Renal cortical epithelial cell (primary cell): ENCODE data around the gene MYH15. TPM values are rescaled to one million over a fixed set of nuclear protein-coding genes. Genes with fewer than 3 reads are reported as not detected.
A peak's percentile ranks its signal among the peaks of the same experiment; 100 is the strongest.

Experiments
- DNase-seq: peaks from one replicate; pipeline ENCODE4 v3.0.0-alpha.2; 2011; ENCODE audit warnings: low read depth
- total RNA-seq: library from RNA; depleted of rRNA; stranded (reverse); fragments of >200 nt; gene quantifications from 2 replicates; pipeline ENCODE4 v1.2.3, GENCODE V29; 2014

Gene MYH15
- total RNA-seq, 1 donor from 2014 or later, result 0.05 TPM

- DNase-seq, result peak; percentile 80
These were observed 38.3 kb downstream of the MYH15 start for GRCh38 chr3:108472001-108472591.

- DNase-seq, result no peak
These were observed 39.0 kb downstream of the MYH15 start for GRCh38 chr3:108471426-108471825.

GRCh38 chr3:108469126-108469525 lies 41.3 kb downstream of the MYH15 start:
- no peak for DNase-seq

- no peak for DNase-seq
These were observed 41.8 kb downstream of the MYH15 start for GRCh38 chr3:108468577-108468976.

GRCh38 chr3:108462899-108463298 lies 47.5 kb downstream of the MYH15 start:
- peak; percentile 14 for DNase-seq

DNA sequence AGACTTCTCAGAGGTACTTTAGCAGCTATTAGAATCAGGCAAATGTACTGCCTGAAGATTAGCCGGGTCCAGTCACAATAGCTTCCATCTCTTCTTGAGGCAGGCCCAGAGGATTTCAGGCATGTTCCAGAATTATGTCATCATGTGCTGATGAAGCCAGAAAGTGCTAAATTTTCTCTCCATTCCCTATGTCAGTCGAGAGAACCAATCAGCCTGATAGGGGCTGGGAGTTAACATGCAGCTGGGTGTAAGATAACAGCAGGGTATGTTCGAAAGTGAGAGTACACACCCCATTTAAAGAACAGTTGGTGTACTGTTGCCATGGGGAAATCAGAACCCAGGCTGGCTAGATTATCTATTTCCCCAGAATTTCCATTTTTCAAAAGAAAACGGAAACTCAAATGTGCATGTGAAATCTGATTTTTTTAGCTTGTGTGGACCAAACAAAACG lies 48.7 kb downstream of the MYH15 start:
- DNase-seq, result no peak

DNA sequence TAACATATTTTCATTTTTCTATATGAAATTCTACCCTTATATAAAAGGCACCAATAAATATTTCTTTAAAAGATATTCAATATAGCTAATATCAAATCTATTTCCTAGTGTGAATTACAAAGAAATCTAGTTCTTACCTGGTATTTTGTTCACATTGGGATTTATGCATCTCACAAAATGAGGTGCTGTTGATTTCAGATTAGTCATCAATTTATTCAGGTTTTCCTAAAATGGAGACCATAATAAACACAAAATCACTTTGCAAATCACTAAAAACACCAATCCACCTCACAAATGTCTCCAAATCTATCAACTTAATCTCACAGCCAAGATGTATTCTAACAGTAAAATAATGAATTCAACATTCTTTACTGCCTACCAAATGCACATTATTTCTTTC lies 51.2 kb downstream of the MYH15 start:
- DNase-seq, result no peak

GRCh38 chr3:108455212-108455705 lies 55.1 kb downstream of the MYH15 start:
- DNase-seq, result no peak

- no peak for DNase-seq
These were observed 56.8 kb downstream of the MYH15 start for GRCh38 chr3:108453565-108453964.

DNA sequence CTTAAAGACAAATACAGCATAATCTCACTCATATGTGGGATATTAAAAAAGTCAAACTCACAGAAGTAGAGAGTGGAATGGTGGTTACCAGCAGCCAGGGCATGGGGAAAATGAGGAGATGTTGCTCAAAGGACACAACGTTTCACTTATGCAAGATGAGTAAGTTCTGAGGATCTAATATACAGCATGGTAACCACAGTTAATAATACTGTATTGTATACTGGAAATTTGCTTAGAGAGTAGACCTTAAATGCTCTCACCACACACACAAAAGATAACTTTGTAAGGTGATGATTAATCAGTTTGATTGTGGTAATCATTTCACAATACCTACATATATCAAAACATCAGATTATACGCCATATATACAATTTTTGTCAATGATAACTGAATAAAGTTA lies 60.0 kb downstream of the MYH15 start:
- no peak for DNase-seq

DNA sequence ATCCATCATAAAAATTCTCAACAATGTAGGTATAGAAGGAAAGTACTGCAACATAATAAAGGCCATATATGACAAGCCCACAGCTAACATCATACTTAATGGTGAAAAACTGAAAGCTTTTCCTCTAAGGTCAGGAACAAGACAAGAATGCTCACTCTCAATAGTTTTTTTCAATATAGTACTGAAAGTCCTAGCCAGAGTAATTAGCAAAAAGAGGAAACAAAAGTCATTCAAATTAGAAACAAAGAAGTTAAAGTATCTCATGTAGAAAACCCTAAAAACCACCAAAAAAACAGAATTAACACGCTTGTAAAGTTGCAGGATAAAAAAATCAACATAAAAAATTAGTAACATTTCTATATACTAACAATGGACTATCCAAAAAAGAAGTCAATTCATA lies 61.8 kb downstream of the MYH15 start:
- no peak for DNase-seq

- no peak for DNase-seq
These were observed 63.1 kb downstream of the MYH15 start for GRCh38 chr3:108447096-108447847.

- no peak for DNase-seq
These were observed 68.1 kb downstream of the MYH15 start for GRCh38 chr3:108442281-108442680.

DNA sequence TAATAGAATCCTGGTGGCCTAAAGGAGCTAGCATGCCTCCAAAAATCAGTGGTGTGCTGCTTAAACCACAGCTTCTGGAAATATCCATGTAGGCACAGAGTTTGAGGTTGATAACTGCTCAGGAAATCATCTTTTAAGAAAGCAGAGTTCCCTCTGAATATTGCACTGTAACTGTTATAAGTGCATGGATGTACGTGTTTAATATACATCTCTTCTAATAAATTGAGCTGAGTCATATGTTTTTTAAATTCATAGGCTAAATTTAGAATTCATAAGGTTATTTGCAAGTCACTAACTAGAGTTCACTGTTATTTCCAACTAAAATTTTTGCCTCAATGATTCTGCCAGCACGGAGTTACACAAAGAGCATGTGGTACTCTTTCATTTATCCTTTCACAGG lies 68.9 kb downstream of the MYH15 start:
- no peak for DNase-seq

DNA sequence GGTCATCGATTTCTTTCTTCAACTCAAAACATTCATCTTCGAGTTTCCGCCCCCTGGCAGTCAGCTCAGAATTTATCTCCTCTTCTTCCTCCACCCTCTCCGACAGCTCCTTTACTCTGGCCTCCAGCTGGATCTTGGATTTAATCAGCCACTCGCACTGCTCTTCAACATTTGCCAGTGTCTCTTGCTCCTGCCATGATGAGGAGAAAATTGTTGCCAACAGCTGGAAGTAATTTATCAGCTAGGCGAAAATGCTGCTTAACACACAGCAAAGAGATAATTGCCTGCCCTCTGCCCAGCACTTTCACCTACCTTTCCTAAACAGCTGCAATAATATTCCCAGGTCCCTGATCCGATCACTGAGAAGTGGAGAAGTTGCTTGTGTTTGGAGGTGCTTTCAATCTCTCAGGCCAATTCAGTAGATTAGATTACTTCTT lies 69.3 kb downstream of the MYH15 start:
- no peak for DNase-seq

GRCh38 chr3:108438542-108438941 lies 71.9 kb downstream of the MYH15 start:
- DNase-seq, result no peak

GRCh38 chr3:108437439-108437838 lies 73.0 kb downstream of the MYH15 start:
- DNase-seq, result peak; percentile 26

- no peak for DNase-seq
These were observed 76.5 kb downstream of the MYH15 start for GRCh38 chr3:108433928-108434327.

DNA sequence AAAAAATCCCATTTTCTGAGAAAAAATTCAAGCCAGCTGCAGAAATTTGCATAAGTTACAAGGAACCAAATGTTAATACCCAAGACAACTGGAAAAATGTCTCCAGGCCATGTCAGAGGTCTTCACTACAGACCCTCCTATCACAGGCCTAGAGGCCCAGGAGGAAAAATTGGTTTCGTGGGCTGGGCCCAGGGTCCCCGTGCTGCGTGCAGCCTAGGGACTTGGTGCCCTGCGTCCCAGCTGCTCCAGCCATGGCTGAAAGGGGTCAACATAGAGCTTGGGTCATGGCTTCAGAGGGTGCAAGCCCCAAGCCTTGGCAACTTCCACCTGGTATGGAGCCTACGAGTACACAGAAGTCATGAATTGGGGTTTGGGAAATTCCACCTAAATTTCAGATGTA lies 78.0 kb downstream of the MYH15 start:
- DNase-seq, result no peak

DNA sequence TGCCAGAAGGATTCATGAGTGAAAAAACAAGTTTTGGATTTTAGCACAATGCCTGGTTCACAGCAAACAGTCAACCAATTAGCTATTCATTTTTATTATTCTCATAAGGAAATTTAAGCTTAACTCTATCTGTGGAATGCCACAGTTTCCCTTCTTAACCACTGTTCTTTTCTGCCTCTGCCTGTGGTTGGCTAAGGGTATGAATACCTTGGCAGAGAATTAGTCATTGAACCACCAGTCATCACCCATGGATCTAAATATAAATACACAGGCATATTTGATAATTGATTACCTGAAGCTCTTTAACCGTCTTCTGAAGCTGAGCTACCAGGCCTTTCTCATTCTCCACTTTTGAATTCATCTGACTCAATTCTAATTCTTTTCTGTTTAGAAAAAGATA lies 79.9 kb downstream of the MYH15 start:
- peak; percentile 46 for DNase-seq

- no peak for DNase-seq
These were observed 81.8 kb downstream of the MYH15 start for GRCh38 chr3:108428586-108428985.

DNA sequence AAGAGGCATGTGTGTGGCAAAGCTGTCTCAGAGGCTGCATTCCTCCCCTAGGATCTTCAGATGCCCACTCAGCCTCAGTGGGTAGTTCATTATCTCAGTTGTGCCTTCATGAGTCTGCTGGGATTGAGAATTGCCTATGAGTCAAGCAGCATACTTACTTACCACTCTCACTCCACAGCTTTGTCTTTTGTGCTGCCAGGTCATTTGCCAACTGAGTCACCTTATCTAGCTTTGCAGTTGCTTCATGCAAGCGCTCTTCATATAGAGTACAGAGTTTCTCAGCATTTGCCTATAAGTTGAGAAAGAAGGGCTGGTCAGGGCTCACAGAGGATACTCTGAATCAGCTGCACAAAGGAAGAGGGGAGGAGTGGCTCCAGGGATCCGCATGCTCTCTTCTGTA lies 89.5 kb downstream of the MYH15 start:
- peak; percentile 78 for DNase-seq

DNA sequence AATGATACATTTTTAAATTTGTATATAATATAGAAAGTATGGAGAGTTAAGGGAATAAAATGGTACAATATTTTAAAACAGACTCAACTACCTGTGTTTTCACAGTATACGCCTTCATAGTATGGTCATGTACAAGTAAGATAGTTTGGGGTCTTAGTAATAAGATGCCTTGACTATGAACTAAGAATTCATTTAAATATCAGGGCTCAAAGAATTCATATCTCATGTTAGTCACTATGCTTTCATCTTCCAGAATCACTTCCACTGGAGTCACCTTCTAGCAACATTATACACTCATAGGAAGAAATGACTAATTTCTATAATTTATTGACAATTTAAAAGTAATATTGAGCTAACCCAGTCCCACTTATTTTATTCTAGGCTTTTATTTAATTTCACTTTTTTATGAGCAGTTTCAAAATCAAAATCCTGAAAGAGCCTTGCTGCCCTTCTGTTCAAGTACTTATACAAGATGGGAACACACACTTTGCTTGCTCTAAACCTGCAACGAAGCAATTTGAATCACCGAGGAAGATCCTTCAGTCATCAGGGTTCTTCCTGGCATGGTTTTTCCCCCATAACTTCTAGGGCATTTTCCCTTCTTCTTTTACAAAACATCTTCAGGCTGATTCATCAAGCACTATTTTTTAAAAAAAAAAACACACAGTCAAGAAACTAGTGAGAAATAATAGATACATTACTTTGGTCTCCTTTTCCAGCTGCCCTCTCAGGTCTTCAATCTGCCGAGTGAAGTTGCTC lies 94.1 kb downstream of the MYH15 start:
- no peak for DNase-seq
